Stimulated activated CD8-positive, alpha-beta memory T cell treated with anti-CD3 and anti-CD28 coated beads, Interleukin-15, amount 100 ng/mL, for 24 hours (primary cell): ENCODE data around the gene CUTC.

ENCODE experiments used
- DNase-seq: peaks from one replicate; pipeline ENCODE4 v3.0.0-alpha.2; 2020; ENCODE audit warnings: low read depth

The CUTC gene

DNA sequence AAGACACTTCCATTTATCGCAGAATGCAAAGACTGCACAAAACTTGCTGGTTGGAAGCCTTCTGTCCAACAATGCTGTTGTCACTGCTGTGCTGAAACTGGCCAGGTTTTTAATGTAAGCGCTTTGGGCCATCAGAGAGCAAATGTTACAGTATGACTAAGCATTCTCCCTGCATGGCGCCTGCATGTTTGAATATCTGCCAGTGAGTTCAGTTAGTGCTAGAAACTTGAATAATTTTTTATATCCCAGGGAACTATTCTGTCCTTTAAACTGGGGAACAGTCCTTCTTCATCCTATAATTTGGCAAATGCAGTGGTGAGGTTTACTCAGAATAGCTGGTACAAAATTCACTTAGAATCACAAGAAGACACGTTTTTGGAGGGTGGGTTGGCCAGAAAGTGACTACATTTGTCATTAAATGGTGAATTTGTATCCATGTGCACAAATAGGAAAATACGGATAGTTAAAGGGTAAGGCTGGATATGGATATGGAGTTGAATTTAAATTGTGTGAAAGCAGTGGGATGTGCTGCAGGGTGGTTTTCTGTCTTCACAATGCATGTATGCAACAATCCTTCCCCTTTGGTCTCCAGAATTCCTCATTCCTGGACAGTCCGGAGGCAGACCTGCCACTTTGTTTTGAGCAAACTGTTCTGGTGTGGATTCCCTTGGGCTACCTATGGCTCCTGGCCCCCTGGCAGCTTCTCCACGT is 52.1 kb downstream of the CUTC start:
- no peak for DNase-seq

DNA sequence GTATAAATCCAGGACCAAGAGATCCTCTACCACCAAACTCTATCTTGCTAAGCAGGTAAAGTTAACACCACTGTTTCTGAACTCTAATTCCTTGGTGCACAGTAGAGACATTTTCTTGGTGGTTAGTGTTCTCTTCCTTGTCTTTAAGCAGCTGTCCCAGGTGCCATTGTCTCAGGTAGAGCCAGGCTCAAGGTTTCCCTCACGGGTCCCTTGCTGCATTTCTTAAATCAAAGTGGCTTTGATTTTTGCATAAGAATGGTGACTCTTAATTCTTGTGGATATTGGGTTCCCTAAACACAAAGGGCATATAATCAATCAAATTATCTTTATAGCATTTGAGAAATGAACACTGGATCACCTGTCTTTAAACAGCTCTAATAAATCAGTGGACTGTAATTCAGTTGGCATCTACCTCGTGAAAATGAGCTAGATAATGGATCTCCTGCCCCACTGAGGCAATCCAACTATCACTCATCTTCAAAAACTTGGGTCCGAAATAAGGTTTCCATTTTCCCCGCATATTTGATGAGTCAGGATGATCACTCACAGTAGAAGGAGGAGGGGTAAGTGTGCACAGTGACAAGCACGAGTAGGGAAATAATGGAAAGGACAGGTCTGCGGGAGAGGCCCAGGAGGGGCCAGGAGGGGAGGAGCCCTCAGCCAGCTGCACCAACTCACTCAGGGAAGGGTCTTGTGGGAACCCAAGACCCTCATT is 52.9 kb downstream of the CUTC start:
- no peak for DNase-seq

DNA sequence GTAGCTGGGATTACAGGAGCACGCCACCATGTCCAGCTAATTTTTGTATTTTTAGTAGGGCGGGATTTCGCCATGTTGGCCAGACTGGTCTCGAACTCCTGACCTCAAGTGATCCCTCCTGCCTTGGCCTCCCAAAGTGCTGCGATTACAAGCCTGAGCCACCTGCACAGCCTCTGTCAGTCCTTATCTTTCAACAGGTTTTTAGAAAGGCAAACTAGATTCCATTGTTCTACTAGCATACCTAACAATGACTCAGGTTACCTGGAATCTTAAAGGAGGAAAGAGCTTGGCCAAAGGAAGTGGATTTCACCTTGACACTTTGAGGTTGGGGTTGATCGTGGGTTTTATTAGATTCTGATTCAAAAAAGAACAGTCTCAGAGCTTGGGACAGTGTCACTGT is 53.6 kb downstream of the CUTC start:
- no peak for DNase-seq

DNA sequence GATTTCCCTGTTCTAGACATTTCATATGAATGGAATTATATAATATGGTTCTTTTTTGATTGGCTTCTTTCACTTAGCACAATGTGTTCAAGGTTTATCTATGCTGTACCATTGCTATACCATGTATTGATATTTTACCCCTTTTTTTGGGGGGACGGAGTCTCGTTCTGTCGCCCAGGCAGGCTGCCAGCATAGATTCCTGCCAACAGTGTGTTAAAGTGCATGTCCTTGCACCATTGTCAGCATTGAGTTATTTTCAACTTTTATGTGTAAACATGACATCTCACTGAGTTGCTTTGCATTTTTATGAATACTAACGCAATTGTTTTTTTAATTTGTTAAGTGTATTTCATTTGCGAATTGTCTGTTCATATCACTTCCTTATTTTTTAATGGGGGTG is 55.3 kb downstream of the CUTC start:
- DNase-seq = no peak

DNA sequence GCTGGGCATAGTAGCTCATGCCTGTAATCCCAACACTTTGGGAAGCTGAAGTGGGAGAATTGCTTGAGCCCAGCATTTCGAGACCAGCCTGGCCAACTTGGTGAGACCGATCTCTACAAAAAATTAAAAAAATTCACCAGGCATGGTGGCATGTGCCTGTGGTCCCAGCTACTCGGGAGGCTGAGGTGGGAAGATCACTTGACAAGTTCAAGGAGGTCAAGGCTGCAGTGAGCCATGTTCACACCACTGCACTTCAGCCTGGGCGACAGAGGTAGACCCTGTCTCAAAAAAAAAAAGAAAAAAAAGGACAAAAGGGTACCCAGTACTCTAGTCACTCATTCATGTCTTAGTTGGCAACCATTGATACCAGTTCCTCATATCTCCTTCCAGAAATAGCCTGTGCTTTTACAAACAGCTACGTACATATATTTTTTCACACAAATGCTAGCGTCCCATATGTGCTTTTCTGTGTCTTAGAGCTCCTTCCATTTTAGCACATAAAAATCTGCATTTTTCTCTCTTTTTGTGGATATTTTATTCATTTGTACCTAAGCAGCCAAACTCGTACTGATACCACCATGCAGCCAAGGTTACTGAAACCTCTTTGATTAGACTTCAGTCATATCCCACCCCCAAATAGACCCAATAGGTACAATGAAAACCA is 55.9 kb downstream of the CUTC start:
- no peak for DNase-seq

DNA sequence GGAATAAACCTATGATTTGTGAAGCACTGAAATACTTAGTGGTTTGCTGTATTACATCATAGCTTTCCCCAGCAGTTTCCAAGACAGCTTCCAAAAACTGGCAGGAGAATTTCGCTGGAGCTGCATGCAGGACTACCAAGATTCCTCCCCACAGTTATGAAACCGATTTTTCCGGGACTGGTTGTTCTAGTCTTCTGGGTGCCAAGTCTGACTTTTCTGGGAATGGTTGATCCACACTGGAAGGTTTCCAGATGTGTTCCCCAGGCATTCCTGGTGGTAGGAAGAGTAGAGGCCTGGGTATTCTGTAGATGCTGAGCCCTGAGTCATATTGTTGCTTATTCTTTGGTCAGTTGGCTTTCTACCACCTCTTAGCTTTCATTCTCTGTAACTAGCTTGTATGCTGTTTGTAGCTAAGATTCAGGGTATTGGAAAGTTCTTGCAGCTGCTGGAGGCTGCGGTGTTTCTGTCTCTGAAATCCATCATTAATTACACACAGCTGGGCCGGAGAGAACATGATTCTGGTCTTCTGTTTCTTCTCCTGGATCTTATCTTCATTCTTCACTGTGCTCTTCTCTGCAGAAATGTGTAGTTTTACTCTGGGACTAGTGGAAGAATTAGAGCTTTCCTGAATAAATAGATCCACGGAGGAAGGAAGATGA is 56.7 kb downstream of the CUTC start:
- no peak for DNase-seq

DNA sequence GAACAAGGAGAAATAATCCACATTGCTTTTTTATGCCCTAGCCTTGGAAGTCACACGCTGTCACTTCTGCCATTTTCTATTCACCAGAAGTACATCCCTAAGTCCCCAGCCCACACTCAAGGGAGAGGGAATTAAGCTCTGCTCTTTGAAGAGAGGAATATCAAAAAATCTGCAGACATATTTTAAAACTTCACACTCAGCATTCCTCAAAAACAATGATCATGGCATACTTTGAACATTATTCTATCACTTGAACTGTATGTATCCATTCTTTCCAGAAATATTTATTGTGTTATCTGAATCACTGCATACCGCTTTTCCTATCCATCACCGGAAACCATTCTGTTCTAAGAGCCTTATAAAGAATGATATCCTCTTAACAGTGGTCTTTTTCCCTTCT is 59.8 kb downstream of the CUTC start:
- no peak for DNase-seq

DNA sequence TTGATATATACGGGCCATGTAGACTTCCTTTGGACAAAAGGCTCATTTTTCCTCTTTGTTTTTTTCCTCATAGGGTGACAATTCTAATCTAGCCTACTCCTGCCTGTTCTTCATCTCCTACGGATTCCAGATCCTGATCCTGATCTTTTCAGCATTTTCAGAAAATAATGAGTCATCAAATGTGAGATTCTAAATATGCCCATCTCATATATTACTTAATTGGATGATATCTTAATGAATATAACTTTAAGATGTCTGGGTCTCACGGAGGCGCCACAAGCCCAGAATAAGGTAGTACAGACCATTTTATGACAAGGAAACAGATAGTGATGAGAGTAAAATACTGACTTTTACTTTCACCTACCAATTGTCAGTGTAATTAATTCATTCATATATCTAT is 61.8 kb downstream of the CUTC start:
- no peak for DNase-seq

DNA sequence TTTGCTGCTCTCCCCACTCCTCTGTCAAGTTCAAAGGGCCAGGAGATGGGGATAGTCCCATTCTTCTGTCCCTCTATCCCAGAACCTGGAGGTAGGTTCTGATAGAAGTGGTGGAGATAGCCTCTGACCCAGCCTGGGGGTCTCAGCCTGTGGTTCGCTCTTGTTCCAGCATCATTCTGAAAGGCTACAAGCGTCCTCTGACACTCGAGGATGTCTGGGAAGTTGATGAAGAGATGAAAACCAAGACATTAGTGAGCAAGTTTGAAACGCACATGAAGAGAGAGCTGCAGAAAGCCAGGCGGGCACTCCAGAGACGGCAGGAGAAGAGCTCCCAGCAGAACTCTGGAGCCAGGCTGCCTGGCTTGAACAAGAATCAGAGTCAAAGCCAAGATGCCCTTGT is 64.9 kb downstream of the CUTC start:
- DNase-seq = no peak

DNA sequence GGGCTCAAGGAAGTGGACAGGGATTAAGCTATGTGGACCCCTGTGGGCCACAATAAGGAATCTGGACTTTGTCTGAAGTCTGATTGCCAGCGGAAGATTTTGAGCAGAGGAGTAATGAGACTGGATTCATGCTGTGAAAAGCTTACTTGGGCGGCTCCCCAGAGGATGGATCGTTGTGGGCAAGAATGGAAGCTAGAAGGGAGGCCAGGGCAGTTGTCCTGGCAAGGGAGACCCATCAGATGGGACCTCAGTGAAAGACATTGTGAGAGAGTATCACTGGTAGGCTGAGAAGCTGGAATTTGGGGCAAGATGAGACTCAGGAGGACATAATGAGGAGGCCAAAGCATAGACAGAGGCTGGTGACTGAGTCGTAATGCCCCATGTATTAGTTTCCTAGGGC is 66.0 kb downstream of the CUTC start:
- DNase-seq = no peak

DNA sequence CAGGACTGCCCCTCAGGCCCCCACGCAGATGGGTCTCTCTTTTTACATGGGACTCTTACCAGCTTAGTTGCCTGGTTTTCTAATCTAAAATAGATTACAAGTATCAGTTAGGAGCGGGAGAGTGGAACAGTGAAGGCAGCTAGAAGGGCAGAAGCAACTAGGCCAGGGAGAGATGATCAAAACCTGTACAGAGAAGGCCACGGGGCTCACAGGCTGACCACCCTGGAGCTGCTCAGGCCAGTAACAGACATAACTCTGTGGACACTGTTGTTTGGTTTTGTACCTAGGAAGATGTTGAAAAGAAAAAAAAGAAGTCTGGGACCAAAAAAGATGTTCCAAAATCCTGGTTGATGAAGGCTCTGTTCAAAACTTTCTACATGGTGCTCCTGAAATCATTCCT is 66.9 kb downstream of the CUTC start:
- no peak for DNase-seq

DNA sequence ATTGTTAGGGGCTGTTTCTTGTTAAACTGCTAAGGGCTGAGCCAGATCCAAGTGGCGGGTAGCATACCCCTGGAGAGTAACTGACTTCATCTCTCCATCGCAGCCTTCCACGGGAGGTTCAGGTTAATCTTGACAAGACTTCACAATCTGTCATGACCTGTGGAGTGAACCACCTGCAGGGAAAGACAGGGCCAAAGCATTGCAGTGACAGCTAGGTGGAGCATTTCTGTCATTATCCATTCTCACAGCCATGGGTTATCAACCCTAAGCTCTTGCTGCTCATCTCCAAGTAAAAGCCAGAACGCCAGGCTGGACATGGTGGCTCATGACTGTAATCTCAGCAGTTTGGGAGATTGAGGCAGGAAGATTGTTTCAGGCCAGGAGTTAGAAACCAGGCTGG is 67.6 kb downstream of the CUTC start:
- no peak for DNase-seq

DNA sequence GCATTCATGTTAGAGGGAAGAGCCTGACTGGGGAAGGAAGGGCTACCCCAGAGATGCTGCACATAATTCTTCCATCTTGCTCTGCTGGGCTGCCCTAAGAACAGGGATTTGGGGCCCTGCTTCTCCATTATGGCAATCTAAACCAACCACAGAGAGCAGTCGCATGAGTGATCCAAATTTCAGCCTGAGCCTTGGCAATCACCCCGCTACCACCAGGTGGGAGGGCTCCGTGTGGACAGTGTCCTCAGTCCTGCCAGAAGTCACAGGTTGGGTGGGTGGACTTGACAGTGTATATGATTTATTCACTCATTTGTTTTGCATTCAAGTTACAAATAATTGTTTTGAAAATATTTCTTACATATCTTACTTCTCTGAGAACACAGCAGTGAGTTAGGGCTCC is 72.4 kb downstream of the CUTC start:
- no peak for DNase-seq

DNA sequence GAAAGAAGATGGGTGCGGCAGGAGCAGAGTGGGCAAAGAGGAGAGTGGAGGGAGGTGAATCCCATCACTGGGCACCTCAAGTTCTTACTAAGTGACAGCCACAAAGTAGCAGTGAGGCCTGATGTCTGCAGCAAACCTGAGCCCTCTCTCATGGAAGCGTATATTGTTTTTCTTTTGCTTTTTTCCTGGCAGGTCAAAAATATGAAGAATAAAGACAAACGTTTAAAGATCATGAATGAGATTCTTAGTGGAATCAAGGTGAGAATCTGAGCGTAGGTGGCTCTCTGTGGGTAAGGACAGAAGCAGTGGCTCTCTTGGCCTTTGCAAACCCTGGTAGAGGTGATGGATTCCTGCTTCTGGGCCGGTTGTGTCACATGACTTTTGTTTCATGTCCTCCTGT is 73.2 kb downstream of the CUTC start:
- DNase-seq = no peak
